A549 (cell line): ENCODE measurements around the gene PMVK.

Experiments used
- CEBPB ChIP-seq, 2 experiments: fragments of >200 bp in 1 of 2; sonication (Bioruptor Twin) in 1 of 2; formaldehyde crosslinking in 1 of 2; IDR thresholded peaks; 2 replicates each; pipeline ENCODE4 v1.6.1; 2012 to 2016
- CTCF ChIP-seq: fragments of >200 bp; sonication (Bioruptor Twin); formaldehyde crosslinking; IDR thresholded peaks from 3 replicates; pipeline ENCODE4 v1.5.1; 2016
- EP300 ChIP-seq, 2 experiments: fragments of >200 bp; sonication (Bioruptor Twin); formaldehyde crosslinking; IDR thresholded peaks; 2 replicates in 1 of 2; 3 replicates in 1 of 2; pipeline ENCODE4 v1.6.1; 2016 to 2017
- GATA3 ChIP-seq: IDR thresholded peaks from 2 replicates; pipeline ENCODE4 v1.6.1; 2012; ENCODE audit warnings: borderline replicate concordance
- JUN ChIP-seq, 2 experiments: fragments of >200 bp; sonication (Bioruptor Twin); formaldehyde crosslinking; IDR thresholded peaks; 2 replicates in 1 of 2; 3 replicates in 1 of 2; pipeline ENCODE4 v1.6.1; 2016 to 2017
- JUNB ChIP-seq: fragments of >200 bp; sonication (Bioruptor Twin); formaldehyde crosslinking; IDR thresholded peaks from 2 replicates; pipeline ENCODE4 v1.6.1; 2016
- POLR2A ChIP-seq: IDR thresholded peaks from 2 replicates; pipeline ENCODE4 v1.6.1; 2012; ENCODE audit warnings: mild to moderate bottlenecking, low read length
- REST ChIP-seq: fragments of 200-600 bp; sonication (generic); IDR thresholded peaks from 2 replicates; pipeline ENCODE4 v1.6.1; 2016; ENCODE audit warnings: antibody characterized with exemption, mild to moderate bottlenecking, moderate library complexity
- RNF2 ChIP-seq: fragments of 200-600 bp; sonication (generic); IDR thresholded peaks from 2 replicates; pipeline ENCODE4 v1.6.1; 2016; ENCODE audit warnings: low read depth, mild to moderate bottlenecking, antibody characterized with exemption, moderate library complexity, borderline replicate concordance

- TF ChIP-seq CTCF (no peak), POLR2A (no peak), JUNB (no peak), GATA3 (no peak), CEBPB (IDR thresholded peaks at IDR 0.05) (no peak), RNF2 (no peak), EP300 (IDR thresholded peaks at IDR 0.05) (no peak), JUN (IDR thresholded peaks at IDR 0.05) (no peak), REST (no peak)
Observed at GRCh38 chr1:154982341-154982740, 45.8 kb upstream of the PMVK start.
